ENCODE results near the gene CEP295NL.
"Not testable (repeated sequence)": the region's sequence is repeated elsewhere in the genome, so short reads cannot be mapped to it uniquely, and the experiment has no call there.

CEP295NL gene

GRCh38 chr17:78884876-78885667 lies 17.9 kb downstream of the CEP295NL start:
- DNase-seq, result no peak

GRCh38 chr17:78884148-78884825 lies 18.7 kb downstream of the CEP295NL start:
- no peak for DNase-seq

GRCh38 chr17:78883533-78884131 lies 19.4 kb downstream of the CEP295NL start:
- no peak for DNase-seq

DNA sequence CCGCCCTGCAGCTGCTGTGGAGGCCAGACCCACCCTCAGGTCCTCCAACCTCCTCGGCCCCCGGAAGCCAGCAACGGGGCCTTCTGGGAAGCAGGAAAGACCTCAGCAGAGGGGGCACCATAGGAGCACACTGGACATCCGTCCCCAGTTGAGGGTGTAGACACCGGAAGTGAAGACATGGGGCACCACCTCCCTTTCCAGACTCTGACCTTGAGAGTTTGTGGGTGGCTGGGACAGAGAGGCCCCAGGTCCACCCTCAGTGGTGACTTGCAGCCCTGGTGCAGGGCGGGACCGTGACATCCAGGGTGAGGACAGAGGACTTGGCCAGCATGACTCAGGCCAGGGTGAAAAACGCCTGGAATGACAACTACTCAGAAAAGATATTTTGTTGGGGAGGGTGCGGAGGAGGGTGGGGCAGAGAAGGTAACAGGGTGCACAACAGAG lies 19.9 kb downstream of the CEP295NL start:
- DNase-seq, result no peak

GRCh38 chr17:78882540-78883088 lies 20.4 kb downstream of the CEP295NL start:
- no peak for DNase-seq

GRCh38 chr17:78879635-78880186 lies 23.3 kb downstream of the CEP295NL start:
- DNase-seq, result peak; percentile 60

- DNase-seq, result no peak
Measured at GRCh38 chr17:78878871-78879527, 24.0 kb downstream of the CEP295NL start.

DNA sequence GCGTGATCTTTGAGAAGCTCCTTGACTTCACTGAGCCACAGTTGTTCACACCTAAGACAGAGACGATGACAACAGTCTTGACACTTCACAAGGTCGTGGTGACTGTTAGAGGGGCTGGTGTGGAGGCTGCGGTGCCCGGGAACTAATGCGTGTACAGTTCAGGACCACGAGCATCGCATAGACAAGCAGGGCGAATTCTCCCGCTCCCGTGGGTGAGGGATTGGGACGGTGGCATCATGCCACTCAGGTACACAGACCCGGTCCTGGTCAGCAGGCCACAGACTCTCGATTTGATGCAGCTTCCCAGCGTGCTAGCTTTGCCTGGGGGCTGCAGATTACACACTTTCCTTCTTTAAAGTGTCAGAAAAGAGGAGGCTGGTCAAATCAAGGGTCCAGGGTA lies 24.7 kb downstream of the CEP295NL start:
- DNase-seq, result no peak

DNA sequence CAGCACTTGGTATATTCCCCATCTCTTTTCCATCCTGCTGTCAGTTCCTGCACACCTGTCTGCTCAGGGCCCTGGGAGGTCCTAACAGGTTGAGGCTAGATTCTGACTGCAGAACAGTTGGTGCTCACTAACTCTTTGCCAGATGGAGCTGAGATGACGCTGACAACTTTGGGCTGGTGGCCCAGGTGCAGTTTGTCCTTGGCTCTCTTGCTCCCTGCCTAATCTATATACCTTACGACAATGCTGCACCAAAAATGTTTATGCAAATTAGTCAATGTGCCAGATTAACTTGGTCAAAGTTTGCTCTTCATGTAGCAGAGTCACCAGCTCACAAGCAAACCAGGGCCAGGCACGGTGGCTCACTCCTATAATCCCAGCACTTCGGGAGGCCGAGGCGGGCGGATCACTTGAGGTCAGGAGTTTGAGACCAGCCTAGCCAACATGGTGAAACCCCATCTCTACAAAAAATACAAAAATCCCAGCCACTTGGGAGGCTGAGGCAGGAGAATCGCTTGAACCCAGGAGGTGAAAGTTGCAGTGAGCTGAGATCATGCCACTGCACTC lies 26.0 kb downstream of the CEP295NL start:
- not testable (repeated sequence) for DNase-seq

- no peak for DNase-seq
Measured at GRCh38 chr17:78876094-78876597, 26.9 kb downstream of the CEP295NL start.

- no peak for DNase-seq
Measured at GRCh38 chr17:78875363-78876093, 27.5 kb downstream of the CEP295NL start.

DNA sequence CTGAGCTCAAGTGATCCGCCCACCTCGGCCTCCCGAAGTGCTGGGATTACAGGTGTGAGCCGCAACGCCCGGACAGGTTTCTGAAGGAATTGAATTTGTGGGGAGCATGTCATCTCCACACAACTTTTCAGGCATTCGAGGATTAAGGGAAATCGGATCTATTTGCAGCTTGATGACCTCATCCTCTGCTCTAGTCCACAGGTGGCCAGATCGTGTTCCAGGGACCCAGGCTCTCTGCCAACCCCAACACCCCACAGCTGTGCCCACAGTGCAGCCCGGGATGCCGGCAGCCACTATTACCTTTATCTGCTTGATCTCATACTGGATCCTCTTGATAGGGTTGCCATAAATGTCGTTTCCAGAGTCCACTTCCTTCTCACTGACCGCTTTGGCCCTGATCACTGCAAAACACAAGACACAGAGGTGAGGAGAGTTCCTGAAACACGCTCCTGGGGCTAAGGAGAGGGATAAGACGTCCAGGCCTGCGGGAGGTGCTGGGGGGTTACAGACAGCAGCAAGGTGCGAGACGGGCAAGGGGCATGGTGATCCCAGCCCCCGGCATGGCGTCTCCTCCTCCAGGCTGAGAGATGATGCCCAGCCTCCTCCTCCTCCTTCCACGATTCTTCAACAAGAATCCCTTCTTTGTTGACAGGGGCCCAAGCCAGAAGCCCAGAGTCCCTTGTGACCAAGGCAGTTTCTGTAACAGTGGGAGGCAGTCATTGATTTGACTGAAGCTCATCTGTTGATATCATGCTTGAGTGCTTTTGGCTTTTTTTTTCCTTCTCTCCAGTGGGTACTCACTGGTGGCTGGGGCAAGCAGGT lies 29.3 kb downstream of the CEP295NL start:
- no peak for DNase-seq

GRCh38 chr17:78872486-78872885 lies 30.5 kb downstream of the CEP295NL start:
- DNase-seq, result no peak

DNA sequence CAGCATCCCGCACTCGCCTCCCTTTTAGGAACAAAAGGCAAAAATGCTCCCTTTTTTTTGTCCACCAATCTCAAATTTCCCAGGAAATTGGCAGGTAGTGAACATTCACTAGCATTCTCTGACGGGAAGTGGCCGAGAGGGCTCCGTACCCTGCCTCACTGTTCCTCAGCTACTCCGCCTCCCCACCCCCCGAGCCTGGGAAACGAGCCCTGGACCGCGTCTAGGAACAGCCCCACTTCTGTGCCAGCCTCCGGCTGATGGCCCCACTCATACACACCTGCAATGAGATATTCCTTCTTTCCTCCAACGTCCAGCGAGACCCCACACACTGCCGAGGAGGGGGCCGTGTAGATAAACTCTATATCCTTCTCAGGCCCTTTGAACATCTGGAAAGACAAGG lies 32.4 kb downstream of the CEP295NL start:
- no peak for DNase-seq

- no peak for DNase-seq
Measured at GRCh38 chr17:78868391-78868790, 34.6 kb downstream of the CEP295NL start.

DNA sequence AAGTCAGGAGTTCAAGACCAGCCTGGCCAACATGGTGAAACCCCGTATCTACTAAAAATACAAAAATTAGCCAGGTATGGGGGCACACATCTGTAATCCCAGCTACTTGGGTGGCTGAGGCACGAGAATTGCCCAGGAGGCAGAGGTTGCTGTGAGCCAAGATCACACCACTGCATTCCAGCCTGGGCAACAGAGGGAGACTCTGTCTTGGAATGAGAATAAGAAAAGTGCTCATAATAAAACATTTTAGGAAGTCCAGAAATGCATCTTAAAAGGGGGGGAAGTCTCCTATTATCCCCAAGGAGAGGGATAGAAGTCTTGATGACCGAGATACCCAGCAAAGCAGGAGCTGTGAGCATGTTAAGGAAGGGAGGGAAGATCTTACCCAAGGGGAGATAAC lies 36.0 kb downstream of the CEP295NL start:
- not testable (repeated sequence) for DNase-seq

- peak; percentile 66 for DNase-seq
Measured at GRCh38 chr17:78865682-78866390, 37.2 kb downstream of the CEP295NL start.

DNA sequence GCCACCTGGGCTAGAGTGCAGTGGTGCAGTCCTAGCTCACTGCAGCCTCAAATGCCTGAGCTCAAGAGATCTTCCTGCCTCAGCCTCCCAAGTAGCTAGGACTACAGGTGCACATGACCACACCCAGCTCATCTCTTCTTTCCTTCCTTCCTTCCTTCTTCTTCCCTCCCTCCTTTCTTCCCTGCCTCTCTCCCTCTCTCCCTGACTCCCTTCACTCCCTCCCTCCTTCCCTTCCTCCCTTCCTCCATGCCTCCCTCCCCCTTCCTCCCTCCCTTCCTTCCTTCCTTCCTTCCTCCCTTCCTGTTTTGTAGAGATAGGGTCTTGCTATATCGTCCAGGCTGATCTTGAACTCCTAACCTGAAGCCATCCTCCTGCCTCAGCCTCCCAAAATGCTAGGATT lies 38.9 kb downstream of the CEP295NL start:
- no peak for DNase-seq

DNA sequence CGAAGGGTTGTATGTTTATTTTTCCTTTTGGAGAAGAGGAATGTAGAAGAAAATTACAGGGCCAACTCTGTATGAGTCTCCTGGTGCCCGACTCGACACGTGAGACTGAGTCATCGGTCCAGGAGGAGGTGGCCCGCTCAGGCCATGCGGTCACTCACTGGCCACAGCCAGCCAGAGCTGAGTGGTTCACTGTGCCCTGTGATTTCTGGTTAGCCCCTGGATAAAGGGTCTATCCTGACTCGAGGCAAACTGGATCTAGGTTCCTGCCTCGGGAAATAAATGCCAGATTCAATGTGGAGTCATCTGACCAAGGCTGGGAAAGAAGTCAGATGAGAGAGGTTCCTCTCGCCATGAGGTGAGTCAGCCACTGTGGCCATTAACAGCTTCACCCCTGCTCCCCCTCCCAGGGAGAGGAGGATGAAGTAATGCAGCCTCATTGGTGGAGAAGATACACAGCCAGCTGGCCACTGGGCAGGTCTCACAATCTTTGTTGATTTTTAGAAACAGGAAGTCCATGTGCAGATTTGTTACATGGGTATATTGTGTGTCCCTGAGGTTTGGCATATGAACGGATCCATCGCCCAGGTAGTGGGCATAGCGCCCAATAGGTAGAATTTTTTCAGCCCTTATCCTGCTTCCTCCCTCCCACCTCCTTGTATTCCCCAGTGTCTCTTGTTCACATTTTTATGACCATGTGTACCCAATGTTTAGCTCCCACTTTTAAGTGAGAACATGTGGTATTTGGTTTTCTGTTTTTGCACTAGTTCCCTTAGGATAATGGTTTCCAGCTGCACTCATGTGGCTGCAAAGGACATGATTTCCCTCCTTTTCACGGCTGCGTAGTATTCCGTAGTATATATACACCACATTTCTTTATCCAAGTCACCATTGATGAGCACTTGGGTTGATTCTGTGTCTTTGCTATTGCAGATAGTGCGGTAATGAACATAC lies 40.7 kb downstream of the CEP295NL start:
- no peak for DNase-seq

Data from CD4-positive, alpha-beta T cell treated with Interleukin-6 for 4 hours (primary cell).